ENCODE results near the gene TCF7L1. TPM values are rescaled to one million over a fixed set of nuclear protein-coding genes. Genes with fewer than 3 reads are reported as not detected.

TCF7L1 gene
- total RNA-seq, 1 experiment from 2014 or later, result 1.1 TPM

GRCh38 chr2:85355521-85355920, 222.3 kb downstream of the TCF7L1 start:
- no peaks in the 10 kb centered on the region for H3K9me3 Mint-ChIP-seq (ENCODE audit: unreplicated experiment)
- no TSS peak for BruUV-seq (replicated peaks)
- intact Hi-C loops (cut with micrococcal nuclease), result loop anchor here (2.0 kb wide), 1 partner anchor 247 kb away; the partner anchor contains the start of gene TMEM150A
- H3K4me1 Mint-ChIP-seq (ENCODE audit: insufficient read depth, unreplicated experiment), result peaks cover 10% of the 10 kb centered on the region
- POLR2A ChIA-PET, result interaction anchor here (1.1 to 5.8 kb wide), 19 partner anchors 11 to 248 kb away, joined by 3 to 121 read pairs (median 6); partner anchors contain the start of genes GGCX, MAT2A, RNF181 and SH2D6
- no peak for DNase-seq (ENCODE audit: unreplicated experiment)
- H3K36me3 Mint-ChIP-seq (ENCODE audit: insufficient read depth, unreplicated experiment), result peaks cover 55% of the 10 kb centered on the region
- CTCF ChIA-PET, result interaction anchor here (1.6 to 1.8 kb wide), 2 partner anchors 9 to 197 kb away, joined by 5 read pairs; no protein-coding TSS in a partner anchor
- peak overlapping the region; percentile 97 for H3K4me3 Mint-ChIP-seq (ENCODE audit: unreplicated experiment)
- no peak for TF ChIP-seq CTCF (IDR thresholded peaks at IDR 0.05; ENCODE audit: unreplicated experiment)
- H3K27ac Mint-ChIP-seq (ENCODE audit: low read depth, unreplicated experiment), result peak overlapping the region; percentile 98
- H3K27me3 Mint-ChIP-seq (ENCODE audit: insufficient read depth, unreplicated experiment), result no peaks in the 10 kb centered on the region

- no peaks in the 10 kb centered on the region for H3K27me3 Mint-ChIP-seq (ENCODE audit: insufficient read depth, unreplicated experiment)
- H3K27ac Mint-ChIP-seq (ENCODE audit: low read depth, unreplicated experiment), result no peak overlapping the region
- BruUV-seq (replicated peaks), result no TSS peak
- CTCF ChIA-PET, result interaction anchor here (1.6 kb wide), 1 partner anchor 10 kb away, joined by 5 read pairs; no protein-coding TSS in a partner anchor
- H3K9me3 Mint-ChIP-seq (ENCODE audit: unreplicated experiment), result no peaks in the 10 kb centered on the region
- intact Hi-C loops (cut with micrococcal nuclease), result no loop called here
- no peak overlapping the region for H3K4me3 Mint-ChIP-seq (ENCODE audit: unreplicated experiment)
- no peak for DNase-seq (ENCODE audit: unreplicated experiment)
- H3K4me1 Mint-ChIP-seq (ENCODE audit: insufficient read depth, unreplicated experiment), result peaks cover 10% of the 10 kb centered on the region
- H3K36me3 Mint-ChIP-seq (ENCODE audit: insufficient read depth, unreplicated experiment), result peaks cover 55% of the 10 kb centered on the region
- TF ChIP-seq CTCF (IDR thresholded peaks at IDR 0.05; ENCODE audit: unreplicated experiment), result no peak
- POLR2A ChIA-PET, result interaction anchor here (1.3 to 5.1 kb wide), 3 partner anchors 29 to 183 kb away, joined by 9 to 40 read pairs (median 36); partner anchors contain the start of genes MAT2A and TGOLN2
These were observed 223.0 kb downstream of the TCF7L1 start for GRCh38 chr2:85356186-85356585.

GRCh38 chr2:85357736-85358135, 224.5 kb downstream of the TCF7L1 start:
- BruUV-seq (replicated peaks), result no TSS peak

More at GRCh38 chr2:85357736-85358135, 224.5 kb downstream of the TCF7L1 start:
- DNase-seq (ENCODE audit: unreplicated experiment), result peak; percentile 53
- Mint-ChIP-seq H3K27me3 (ENCODE audit: insufficient read depth, unreplicated experiment) (no peaks in the 10 kb centered on the region), H3K4me1 (ENCODE audit: insufficient read depth, unreplicated experiment) (peaks cover 10% of the 10 kb centered on the region), H3K4me3 (ENCODE audit: unreplicated experiment) (no peak overlapping the region), H3K27ac (ENCODE audit: low read depth, unreplicated experiment) (no peak overlapping the region), H3K9me3 (ENCODE audit: unreplicated experiment) (no peaks in the 10 kb centered on the region), H3K36me3 (ENCODE audit: insufficient read depth, unreplicated experiment) (peaks cover 62% of the 10 kb centered on the region)
- CTCF ChIA-PET, result interaction anchor here (1.1 kb wide), 1 partner anchor 18 kb away, joined by 3 read pairs; no protein-coding TSS in a partner anchor
- intact Hi-C loops (cut with micrococcal nuclease), result no loop called here
- POLR2A ChIA-PET, result interaction anchor here (1.3 to 1.5 kb wide), 2 partner anchors 62 to 79 kb away, joined by 3 to 4 read pairs; no protein-coding TSS in a partner anchor
- no peak for TF ChIP-seq CTCF (IDR thresholded peaks at IDR 0.05; ENCODE audit: unreplicated experiment)

Other genes starting within 250 kb of the TCF7L1 start
- gene TMSB10, start 227.7 kb upstream of the TCF7L1 start, total RNA-seq (2022), result 3,313 and 3,349 TPM in 2 replicates
- 169 and 170 TPM in 2 replicates for gene KCMF1, start 162.2 kb upstream of the TCF7L1 start, total RNA-seq (2022)
- 62.9 and 65.5 TPM in 2 replicates for gene TGOLN2, start 194.6 kb downstream of the TCF7L1 start, total RNA-seq (2022)
- 59.2 and 60.4 TPM in 2 replicates for gene RETSAT, start 221.1 kb downstream of the TCF7L1 start, total RNA-seq (2022)
- gene ELMOD3, start 221.4 kb downstream of the TCF7L1 start, total RNA-seq (2022), result 16.2 and 16.7 TPM in 2 replicates